SK-N-SH treated with all-trans-retinoic acid at 6 μM for 48 hours (cell line): ENCODE measurements around the gene SPRR1A.

Source experiments
- ARNTL ChIP-seq: fragments of 450-650 bp; formaldehyde crosslinking; IDR thresholded peaks from 2 replicates; pipeline ENCODE4 v1.5.0; 2020; ENCODE audit warnings: low read depth, mild to moderate bottlenecking, moderate library complexity, borderline replicate concordance
- PATZ1 ChIP-seq: fragments of 250-450 bp; sonication (Bioruptor Pico); IDR thresholded peaks from 2 replicates; pipeline ENCODE4 v1.8.0; 2020; ENCODE audit warnings: mild to moderate bottlenecking, moderate library complexity, borderline replicate concordance
- POU6F1 ChIP-seq: fragments of 250-450 bp; sonication (Bioruptor Pico); IDR thresholded peaks from 2 replicates; pipeline ENCODE4 v1.8.0; 2021; ENCODE audit warnings: low read depth, mild to moderate bottlenecking, moderate library complexity, borderline replicate concordance
- TOX ChIP-seq: fragments of 250-450 bp; sonication (Bioruptor Pico); IDR thresholded peaks from 2 replicates; pipeline ENCODE4 v1.8.0; 2021; ENCODE audit warnings: mild to moderate bottlenecking, moderate library complexity, borderline replicate concordance
- ZFP30 ChIP-seq: fragments of 450-650 bp; formaldehyde crosslinking; IDR thresholded peaks from 2 replicates; pipeline ENCODE4 v1.5.0; 2022; ENCODE audit warnings: mild to moderate bottlenecking, moderate library complexity

GRCh38 chr1:152977614-152978013 lies 6.3 kb upstream of the SPRR1A start:
- TF ChIP-seq POU6F1 (CRISPR knock-in tag) (no peak), TOX (no peak), ZFP30 (CRISPR knock-in tag) (no peak), PATZ1 (CRISPR knock-in tag) (no peak), ARNTL (CRISPR knock-in tag) (no peak)
